Measurements from ENCODE around the gene PRR36.

The PRR36 gene

GRCh38 chr19:7874897-7875273 lies 695 bp upstream of the PRR36 start:
- no peak overlapping the region for H3K4me3 ChIP-seq (ENCODE audit: low read depth, low read length)
- TF ChIP-seq CTCF (conservative IDR thresholded peaks at IDR 0.05; ENCODE audit: low read depth, low read length) = no peak
- DNase-seq (ENCODE audit: low read depth) = no peak

GRCh38 chr19:7873304-7874075 lies 700 bp downstream of the PRR36 start:
- H3K4me3 ChIP-seq (ENCODE audit: low read depth, low read length) = no peak overlapping the region
- no peak for DNase-seq (ENCODE audit: low read depth)
- no peak for TF ChIP-seq CTCF (conservative IDR thresholded peaks at IDR 0.05; ENCODE audit: low read depth, low read length)

DNA sequence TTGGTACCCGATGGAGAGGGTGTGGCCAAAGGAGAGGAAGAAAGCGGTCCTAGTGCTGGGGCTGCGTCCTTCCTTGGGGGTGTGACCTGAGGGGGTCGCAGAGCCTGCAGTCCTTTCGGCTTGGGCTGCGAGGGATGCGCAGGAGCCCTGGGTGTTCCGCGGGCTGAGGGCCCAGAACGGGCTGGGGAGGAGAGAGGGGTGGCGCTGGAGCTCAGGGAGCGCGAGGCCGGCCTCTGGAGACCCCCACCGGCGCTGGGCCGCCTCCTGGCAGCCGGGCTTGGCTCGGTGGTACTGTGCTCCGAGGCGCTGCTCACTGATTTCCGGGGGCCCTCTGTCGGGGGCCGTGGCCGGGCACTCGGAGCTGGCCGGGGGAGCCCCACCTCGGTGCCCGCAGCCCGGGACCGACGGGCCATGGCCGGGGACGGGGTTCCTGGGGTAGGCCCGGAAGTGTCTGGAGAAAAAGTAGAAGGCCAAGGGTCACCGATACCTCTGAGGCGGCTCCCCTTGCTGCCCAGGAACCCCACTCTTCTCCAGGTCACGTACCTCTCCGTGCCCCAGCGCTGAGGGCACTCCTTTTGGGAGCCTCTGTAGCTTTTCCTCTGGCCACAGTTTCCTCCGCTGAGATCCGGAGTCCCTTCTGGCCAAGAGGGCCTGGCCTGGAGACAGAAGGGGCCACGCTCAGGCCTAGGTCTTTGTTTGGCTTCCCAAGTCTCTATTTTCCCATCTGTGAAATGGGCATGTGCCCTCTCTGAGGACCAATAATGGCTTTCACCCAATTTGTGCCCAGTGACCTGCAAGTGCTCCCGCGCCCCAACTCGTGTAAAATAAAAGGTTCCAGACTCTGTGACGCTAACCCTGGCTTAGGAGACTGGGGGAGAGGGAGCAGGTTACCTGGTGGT lies 1.6 kb downstream of the PRR36 start:
- TF ChIP-seq CTCF (conservative IDR thresholded peaks at IDR 0.05; ENCODE audit: low read depth, low read length) = no peak
- DNase-seq (ENCODE audit: low read depth) = no peak
- H3K4me3 ChIP-seq (ENCODE audit: low read depth, low read length) = no peak overlapping the region

- DNase-seq (ENCODE audit: low read depth) = peak; percentile 97
These were observed 2.5 kb downstream of the PRR36 start for GRCh38 chr19:7871437-7872305.

GRCh38 chr19:7870571-7871436 lies 3.4 kb downstream of the PRR36 start:
- peak; percentile 47 for DNase-seq (ENCODE audit: low read depth)
- TF ChIP-seq CTCF (conservative IDR thresholded peaks at IDR 0.05; ENCODE audit: low read depth, low read length) = no peak
- H3K4me3 ChIP-seq (ENCODE audit: low read depth, low read length) = no peak overlapping the region

More at GRCh38 chr19:7871437-7872305, 2.5 kb downstream of the PRR36 start:
- H3K4me3 ChIP-seq (ENCODE audit: low read depth, low read length) = peak overlapping the region; percentile 52
- TF ChIP-seq CTCF (conservative IDR thresholded peaks at IDR 0.05; ENCODE audit: low read depth, low read length) = no peak

Data from choroid plexus epithelial cell (primary cell).